GM18909 (cell line): ENCODE results near the gene TMEM209.
A peak's percentile ranks its signal among the peaks of the same experiment; 100 is the strongest.

Experiments used
- ATAC-seq: cut with Tn5 transposase; IDR thresholded peaks from one replicate; pipeline ENCODE4 v1.9.1; 2021; ENCODE audit warnings: mild to moderate bottlenecking; ENCODE audit not compliant: unreplicated experiment, poor library complexity

TMEM209 gene

GRCh38 chr7:130145424-130146100 is 59.6 kb downstream of the TMEM209 start:
- ATAC-seq = no peak

- no peak for ATAC-seq
These were observed 60.7 kb downstream of the TMEM209 start for GRCh38 chr7:130144312-130145171.

- ATAC-seq = no peak
These were observed 61.3 kb downstream of the TMEM209 start for GRCh38 chr7:130143986-130144311.

DNA sequence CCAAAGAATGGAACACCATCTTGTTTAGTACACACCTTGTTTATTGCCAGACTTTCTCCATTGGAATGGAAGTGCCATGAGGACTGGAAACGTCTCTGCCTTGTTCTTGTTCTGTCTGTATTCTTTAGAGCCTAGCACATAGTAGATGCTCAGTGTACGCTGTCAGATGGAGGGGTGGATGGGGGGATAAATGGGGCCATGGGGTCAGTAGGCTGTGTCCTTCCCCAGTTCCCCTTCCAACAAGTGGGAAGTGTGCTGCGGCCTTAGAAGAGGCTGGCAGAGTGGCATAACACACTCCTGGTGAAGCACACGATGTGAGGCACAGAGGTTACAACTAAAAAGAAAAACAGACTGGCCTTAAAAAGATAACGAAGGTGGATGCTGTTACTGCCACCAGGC is 61.9 kb downstream of the TMEM209 start:
- ATAC-seq = no peak

DNA sequence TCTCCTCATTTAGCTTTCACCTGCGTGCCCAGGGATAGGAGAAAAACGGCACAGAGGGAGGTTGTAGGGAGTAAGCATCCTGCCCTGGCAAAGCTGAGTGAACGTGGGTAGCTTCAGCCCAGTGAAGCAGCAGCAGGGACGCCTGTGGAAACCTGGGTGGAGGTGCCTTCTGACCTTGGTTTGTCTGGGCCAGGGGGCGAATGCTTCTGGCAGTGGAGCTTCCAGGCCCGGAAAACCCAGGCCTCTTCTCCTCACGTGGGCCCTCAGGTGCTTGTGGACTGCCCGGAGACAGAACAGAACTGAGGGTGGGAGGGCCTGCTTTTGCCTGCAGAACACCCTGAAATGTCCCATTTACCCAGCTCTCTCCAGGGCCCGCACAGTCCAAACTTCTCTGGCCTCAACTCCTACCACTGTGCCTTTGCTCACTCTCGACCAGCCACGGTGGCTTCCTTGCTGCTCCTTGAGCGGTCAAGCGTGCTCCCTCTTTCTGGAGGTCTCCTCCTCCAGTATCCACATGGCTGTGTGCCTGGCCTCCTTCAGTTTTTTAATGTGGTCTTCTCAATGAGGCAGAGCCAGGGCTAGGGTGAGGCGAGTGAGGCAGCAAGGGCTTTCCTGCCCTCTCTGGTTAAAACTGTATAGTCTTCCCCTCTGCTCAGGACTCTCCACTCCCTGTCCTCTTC is 62.4 kb downstream of the TMEM209 start:
- no peak for ATAC-seq

DNA sequence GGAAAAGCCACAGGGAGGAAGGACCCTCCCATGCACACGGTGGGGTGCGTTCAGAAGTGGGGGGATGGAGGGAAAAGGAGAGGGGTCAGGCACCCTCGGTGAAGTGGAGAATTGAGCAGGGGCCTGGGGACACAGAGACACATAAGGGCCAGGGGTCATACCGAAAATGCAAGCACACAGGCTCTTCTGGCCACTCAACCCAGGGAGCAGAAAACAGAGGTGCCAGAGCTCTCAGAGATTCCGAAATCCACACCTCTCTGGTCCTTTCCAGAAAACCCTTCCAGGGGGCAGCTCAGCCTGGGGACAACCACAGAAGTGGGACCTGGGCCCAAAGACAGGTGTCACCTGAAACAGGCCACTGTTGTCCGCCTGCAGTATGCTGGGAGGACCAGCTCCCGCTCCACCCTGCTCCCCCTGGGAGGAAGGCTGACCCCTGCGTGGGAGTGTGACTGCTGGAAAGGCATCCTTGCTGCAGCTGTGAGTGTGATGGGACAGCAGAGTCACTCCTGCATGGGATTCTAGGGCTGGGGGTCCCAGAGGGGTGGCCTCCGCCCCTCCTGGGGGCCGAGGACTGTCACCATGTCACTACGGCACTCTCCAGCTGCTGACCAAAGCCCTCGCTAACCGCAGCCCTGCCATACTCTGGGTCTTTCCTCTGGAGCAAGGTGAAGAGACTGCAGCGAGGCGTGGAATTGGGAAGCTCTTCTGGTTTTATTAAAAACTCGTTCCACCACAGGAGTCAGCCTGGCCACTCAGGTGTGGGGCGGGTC is 63.1 kb downstream of the TMEM209 start:
- no peak for ATAC-seq

- ATAC-seq = peak; percentile 71
These were observed 63.9 kb downstream of the TMEM209 start for GRCh38 chr7:130141161-130141883.

DNA sequence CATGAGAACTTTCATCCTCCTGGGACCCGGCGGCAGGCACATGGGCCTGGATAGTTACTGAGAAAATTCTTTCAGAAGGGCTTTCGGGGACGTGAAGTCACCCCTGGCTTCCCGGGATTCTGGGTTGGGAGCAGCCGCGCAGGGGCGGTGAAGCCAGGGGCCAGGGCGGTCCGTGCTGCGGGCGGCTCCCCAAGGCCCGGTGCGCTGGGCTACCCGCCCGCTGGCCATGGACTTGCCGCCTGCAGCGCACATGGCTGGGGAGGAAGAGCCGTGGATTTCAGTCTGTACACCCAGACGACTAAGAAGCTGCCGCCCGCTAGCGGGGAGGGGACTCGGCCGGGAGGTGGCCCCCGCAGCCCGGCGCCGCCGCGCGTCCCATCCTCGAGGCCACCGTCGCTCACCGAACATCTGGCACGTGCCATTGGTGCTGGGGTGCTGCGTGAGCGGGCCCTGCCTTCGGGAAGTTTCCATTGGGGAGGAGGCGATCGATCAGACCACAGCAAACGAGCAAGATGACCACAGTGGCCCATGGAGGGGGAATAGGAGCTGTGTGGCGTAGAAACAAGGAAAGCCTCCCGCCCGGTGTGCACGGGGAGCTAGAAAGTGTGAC is 64.5 kb downstream of the TMEM209 start:
- no peak for ATAC-seq

GRCh38 chr7:130139193-130139960 is 65.8 kb downstream of the TMEM209 start:
- ATAC-seq = no peak

GRCh38 chr7:130137207-130137606 is 68.0 kb downstream of the TMEM209 start:
- no peak for ATAC-seq

- ATAC-seq = no peak
These were observed 68.5 kb downstream of the TMEM209 start for GRCh38 chr7:130136579-130137167.

DNA sequence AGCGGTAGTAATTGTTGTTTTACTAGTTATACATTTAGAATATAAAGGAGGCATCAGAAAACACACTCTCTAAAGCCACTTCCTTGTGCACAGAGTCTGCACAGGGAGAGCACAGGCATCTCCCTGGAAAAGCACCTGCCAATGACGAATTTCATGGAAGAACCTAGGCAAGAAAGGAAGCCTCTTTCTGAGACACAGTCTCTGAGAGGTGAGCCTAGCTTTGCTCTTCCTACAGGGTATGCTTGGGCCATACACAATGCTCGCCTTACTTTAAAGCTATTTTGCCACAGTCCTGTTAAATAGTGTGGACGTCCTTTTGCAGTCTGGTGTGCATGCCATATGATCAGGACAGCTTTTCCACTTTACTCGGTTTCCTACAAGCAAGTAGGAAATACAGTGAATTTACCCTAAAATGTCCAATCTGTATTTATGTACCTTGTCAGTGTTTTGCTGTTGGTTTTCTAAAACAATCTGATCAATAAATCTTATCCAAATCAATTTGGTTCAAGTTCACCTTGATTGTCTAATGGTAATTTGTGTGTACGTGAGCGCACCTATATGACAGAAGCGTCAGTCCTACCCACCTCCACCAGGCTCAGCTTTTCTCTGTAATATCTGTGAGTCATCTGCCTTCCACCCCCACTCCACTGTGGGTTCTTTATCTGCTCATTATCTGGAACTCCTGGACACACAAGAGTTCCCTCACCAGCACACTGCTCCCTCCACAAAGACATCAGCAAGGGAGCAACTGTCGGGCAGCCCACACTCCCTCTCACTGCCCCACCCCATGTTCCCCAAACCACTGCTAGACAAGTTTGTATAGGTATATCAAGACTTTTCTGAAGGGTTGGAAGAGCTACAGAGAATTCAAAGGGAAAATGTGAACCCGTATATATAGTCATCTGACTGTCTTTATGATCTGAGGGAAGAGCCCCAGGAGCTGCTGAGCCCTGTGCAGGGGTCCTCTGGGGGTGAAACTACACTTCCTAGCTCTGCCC is 69.7 kb downstream of the TMEM209 start:
- no peak for ATAC-seq

DNA sequence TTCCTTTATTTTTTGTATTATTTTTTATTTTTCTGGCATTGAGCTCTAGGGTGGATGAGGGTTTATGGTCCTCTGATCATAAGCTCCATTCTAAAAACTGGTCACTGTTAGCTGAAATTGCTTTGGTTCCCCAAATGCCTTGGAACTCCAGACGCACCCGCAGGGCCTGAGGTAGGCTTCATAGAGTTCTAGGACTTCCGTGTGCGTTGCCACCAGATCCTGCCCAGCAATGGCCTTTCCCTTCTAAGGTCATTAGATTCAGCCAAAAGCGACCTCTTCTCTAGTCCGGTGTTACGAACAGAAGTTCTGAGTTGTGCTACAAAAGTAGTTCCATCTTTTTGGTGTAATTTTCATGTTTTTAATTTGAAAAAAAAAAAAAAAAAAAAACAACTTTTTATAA is 70.5 kb downstream of the TMEM209 start:
- no peak for ATAC-seq

DNA sequence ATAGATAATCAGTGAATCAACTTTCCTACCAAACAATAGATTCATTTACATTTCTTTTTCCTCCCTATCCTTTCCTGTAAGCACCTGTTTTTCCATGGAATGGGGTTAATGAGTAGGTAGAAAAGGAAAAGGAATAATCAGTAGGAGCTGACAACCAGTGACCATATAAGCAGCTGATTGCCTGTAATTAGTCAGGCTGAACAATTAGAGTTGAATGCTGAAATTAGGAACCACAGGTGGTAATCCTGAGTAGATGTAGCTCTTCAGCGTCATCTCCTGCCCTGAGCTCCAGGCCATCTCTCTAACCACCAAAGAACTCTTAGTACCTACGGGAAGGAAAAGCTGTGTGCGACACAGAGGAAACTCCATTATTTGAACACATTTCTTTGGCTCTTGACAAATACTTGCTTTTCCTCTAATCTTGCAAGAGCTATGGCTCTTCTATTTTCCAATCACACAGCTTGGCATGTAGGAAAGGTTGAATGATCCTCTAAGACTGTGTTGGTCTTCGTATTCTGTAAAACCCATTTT is 71.0 kb downstream of the TMEM209 start:
- no peak for ATAC-seq

DNA sequence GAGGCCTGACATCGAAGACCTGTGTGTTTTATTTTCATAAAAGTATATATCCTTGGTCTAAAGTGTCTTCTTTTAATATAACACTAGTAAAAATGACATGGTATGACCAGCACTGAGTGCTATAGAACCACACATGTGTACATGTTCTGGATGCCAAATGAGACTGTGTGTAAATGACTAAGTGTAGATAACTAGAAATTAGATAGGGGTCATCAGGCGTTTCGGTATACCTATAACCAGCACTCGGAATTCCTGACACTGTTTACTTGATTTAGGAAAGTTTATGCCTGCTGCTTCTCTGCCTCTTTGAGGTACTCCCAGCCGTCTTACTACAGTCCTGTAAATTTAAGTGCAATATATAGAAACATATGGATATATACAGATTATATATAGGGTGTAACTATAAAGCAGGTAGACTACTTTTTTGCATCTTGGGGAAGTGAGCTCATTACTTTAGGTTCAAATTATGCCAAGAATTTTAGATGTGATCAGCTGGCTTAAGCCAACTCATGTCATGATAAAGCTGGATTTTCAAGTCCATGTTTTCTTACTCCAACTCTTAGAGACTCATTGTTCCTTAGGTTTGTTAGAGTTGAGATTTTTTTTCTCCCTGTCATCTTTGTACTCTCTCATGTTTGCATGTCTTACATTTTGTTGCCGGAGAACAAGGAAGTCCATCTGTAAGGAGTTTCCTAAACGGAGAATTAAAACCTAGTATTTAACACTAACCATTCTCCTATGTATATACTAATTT is 72.0 kb downstream of the TMEM209 start:
- ATAC-seq = no peak
